ENCODE measurements around the gene GSS.

- TF ChIP-seq POLR2A (IDR thresholded peaks at IDR 0.05; ENCODE audit: low read depth, low read length) = no peak
- no peak for TF ChIP-seq TAF1 (IDR thresholded peaks at IDR 0.05; ENCODE audit: low read depth, low read length)
- TF ChIP-seq SPI1 (IDR thresholded peaks at IDR 0.05; ENCODE audit: low read depth, low read length) = no peak
- TF ChIP-seq POLR2AphosphoS5 (IDR thresholded peaks at IDR 0.05; ENCODE audit: low read depth, low read length) = no peak
These were observed 23.8 kb downstream of the GSS start for GRCh38 chr20:34931771-34932170.
